ENCODE measurements around the gene ANTKMT. TPM values are rescaled to one million over a fixed set of nuclear protein-coding genes. Genes with fewer than 3 reads are reported as not detected.

Gene ANTKMT
- total and polyA plus RNA-seq, 2 of the 8 experiments (the other 6 are each of a cell fraction or from before 2014, with no cell fraction given), result 26.5 to 26.6 TPM

DNA sequence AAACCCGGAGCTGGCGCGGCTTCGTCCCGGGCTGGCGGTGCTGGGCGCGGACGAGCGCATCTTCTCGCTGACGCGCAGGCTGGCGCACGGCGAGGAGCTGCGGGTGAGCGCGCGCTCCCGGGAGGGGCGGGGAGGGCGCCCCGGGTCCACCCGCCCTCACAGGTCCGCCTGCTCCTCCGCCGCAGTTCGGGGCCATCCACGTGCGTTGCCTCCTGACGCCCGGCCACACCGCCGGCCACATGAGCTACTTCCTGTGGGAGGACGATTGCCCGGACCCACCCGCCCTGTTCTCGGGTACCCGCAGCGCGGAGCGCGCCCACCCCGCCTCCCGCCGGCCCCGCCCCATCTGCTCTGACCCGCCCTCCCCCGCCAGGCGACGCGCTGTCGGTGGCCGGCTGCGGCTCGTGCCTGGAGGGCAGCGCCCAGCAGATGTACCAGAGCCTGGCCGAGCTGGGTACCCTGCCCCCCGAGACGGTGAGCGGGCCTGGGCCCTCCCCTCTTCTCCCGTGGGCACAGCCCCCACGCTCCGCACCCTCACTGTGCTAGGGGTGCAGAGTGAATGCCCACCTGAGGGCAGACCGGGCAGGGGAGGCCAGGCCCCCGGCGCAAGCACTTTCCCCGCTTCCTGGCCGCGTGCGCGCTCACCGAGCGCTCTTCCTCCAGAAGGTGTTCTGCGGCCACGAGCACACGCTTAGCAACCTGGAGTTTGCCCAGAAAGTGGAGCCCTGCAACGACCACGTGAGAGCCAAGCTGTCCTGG lies 7.4 kb downstream of the ANTKMT start (continued):
- TF ChIP-seq TAF7 (optimal IDR thresholded peaks at IDR 0.05; ENCODE audit: borderline replicate concordance, low read depth, low read length) (peak; percentile 32), GABPA (IDR thresholded peaks at IDR 0.05; ENCODE audit: borderline replicate concordance, insufficient read depth, low read length) (0 out of 2 replicates have a peak, but pooled peaks have one; percentile 2), POLR2A (IDR thresholded peaks at IDR 0.05; ENCODE audit: control extremely low read depth in 1 of 2, low read depth in 2 of 2, low read length in 2 of 2) (0 out of 3 replicates have a peak, but pooled peaks of 1 of the 2 experiments have one; percentile 15)
